Measurements from ENCODE around the gene GRAP.

GRAP gene

DNA sequence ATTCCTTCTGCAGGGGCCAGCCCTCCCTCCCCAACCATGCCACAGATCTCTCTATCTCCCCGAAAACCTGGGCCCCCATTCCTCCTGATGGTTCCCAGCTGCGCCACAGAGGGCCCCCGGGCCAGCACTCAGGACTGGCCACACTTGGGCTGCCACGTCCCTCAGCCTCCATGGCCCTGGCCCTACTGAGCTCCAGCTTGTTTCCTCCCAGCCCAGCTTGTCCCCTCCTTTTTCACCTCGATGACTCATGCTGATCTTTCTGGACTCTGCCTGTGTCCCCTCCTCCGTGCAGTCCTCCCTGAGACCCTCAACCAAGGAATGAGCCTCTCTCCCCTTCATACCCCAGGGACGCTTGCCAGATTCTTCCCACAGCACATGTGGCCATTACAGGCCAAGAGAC is 31.3 kb downstream of the GRAP start:
- TF ChIP-seq, protein P1, sequence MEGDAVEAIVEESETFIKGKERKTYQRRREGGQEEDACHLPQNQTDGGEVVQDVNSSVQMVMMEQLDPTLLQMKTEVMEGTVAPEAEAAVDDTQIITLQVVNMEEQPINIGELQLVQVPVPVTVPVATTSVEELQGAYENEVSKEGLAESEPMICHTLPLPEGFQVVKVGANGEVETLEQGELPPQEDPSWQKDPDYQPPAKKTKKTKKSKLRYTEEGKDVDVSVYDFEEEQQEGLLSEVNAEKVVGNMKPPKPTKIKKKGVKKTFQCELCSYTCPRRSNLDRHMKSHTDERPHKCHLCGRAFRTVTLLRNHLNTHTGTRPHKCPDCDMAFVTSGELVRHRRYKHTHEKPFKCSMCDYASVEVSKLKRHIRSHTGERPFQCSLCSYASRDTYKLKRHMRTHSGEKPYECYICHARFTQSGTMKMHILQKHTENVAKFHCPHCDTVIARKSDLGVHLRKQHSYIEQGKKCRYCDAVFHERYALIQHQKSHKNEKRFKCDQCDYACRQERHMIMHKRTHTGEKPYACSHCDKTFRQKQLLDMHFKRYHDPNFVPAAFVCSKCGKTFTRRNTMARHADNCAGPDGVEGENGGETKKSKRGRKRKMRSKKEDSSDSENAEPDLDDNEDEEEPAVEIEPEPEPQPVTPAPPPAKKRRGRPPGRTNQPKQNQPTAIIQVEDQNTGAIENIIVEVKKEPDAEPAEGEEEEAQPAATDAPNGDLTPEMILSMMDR (IDR thresholded peaks at IDR 0.05; ENCODE audit: low read depth, low read length, missing control alignments), result no peak
- DNase-seq (ENCODE audit: low read depth), result no peak
- no peak overlapping the region for H3K4me3 ChIP-seq (ENCODE audit: low read depth, low read length)

DNA sequence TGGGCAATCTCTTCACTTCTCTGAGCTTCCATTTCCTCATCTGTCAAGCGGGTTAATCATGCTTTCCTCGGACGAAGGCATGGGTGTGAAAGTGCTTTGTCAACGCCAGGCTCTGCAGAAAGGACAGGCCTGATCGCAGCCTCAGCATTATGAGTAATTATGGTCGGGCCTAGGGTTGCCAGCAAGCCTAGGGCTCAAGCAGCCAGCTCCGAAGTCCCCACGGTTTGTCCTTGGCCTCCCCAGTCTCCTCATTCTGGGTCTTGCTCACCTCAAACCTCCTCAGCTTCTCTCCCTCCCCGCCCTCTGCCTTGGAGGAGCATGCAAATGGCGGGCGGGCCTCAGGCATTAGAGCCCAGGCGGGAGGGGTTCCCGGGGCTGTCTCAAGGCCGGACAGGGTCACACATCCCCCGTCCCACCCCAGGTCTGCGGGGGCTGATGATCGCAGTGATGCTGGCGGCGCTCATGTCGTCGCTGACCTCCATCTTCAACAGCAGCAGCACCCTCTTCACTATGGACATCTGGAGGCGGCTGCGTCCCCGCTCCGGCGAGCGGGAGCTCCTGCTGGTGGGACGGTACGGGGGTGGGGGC is 32.0 kb downstream of the GRAP start:
- no peak for DNase-seq (ENCODE audit: low read depth)
- no peak overlapping the region for H3K4me3 ChIP-seq (ENCODE audit: low read depth, low read length)
- TF ChIP-seq, protein P1 (IDR thresholded peaks at IDR 0.05; ENCODE audit: low read depth, low read length, missing control alignments), result no peak

DNA sequence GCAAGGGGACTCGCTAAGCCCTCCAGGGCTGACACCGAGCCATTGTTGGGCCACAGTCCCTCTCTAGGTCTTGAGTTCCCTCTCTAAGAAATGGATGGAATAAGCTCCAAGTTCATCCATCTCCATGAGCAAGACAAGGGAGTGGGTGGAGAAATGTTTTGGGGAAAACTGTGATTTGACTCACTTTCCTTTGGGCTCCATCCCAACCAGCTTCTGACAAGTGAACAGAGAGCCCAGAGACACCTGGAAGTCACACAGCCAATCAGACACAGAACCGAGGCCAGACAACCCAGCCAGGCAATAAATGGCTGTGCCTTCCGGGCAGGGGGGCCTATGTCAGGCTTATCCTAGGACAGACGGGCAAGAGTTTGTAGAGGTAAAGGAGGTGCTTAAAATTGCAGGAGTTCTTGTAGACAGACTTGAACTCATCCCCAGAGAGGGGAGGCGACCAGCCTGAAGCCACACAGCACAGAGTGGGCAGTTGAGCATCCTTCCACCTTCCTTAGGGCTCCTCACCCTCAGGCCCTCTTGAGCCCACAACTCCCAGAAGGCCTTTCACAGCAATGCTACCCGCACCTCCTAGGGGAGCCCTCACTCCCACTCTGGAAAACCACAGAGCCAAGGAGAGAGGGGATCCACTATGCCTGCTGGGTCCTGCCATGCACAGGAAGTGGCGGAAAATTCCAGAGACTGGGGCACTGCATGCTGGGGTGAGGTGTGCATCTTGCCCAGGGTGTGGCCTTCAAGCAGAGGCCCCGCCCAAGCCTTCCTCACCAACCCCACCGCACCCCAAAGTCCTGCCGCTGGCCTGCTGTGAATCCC is 32.7 kb downstream of the GRAP start:
- DNase-seq (ENCODE audit: low read depth), result no peak
- TF ChIP-seq, protein P1 (IDR thresholded peaks at IDR 0.05; ENCODE audit: low read depth, low read length, missing control alignments), result no peak
- H3K4me3 ChIP-seq (ENCODE audit: low read depth, low read length), result no peak overlapping the region

DNA sequence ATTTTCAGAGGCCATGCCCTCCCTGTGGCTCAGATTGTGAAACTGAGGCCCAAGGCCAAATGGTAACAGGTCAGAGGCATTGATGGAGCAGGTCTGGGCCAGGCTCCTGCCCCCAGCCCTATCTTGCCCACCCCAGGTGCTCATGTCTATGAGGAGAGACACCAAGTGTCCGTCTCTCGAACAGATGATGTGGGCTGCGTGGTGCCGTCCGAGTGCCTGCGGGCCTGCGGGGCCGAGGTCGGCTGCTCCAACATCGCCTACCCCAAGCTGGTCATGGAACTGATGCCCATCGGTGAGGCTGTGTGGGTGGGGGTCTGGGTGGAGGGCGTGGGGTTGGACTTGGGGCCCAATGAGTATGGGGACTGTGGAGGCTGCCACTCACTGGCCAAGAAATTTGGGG is 33.5 kb downstream of the GRAP start:
- no peak for DNase-seq (ENCODE audit: low read depth)
- H3K4me3 ChIP-seq (ENCODE audit: low read depth, low read length), result no peak overlapping the region
- TF ChIP-seq, protein P1 (IDR thresholded peaks at IDR 0.05; ENCODE audit: low read depth, low read length, missing control alignments), result no peak

DNA sequence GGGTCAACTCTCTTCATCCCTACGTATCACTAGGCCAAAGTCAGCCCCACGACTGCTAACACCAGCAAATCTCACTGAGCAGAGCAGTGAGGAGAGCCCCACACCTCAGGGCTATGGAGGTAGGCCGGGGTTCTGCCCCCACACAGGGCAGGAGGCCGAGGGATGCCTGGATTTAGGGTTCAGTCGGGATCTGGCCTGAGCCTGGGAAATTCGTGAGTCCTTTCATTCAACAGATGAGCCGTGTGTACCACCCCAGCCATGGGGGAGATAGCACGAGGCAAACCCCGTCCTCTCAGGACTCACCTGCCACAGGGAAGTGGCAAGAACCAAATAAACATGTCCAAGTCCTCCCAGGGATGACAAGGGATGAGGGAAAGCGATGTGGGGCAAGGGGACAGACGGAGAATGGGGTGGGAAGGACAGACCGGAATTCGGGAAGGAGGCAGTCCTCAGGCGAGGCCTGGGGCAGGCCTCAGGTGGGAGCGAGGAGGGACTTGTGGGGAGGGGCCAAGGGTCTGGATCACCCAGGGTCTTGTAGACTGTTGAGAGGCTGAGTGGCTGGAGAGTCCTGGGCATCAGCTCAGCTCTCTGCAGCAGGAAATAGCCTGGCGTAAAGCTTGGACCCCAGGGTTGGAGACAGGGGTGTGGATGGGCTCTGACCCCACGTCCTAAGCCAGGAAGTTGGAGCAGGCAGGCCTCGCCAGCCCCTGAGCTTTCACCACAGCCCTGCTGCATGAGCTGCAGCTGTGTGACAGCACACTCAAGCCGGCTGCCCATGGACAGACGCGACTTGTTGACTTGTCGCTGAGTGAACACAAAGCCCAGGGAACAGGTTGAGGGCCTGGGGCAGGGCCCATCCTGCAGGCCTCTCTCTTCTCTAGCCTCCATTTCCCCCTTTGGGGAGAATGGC is 34.3 kb downstream of the GRAP start:
- H3K4me3 ChIP-seq (ENCODE audit: low read depth, low read length), result no peak overlapping the region
- TF ChIP-seq, protein P1 (IDR thresholded peaks at IDR 0.05; ENCODE audit: low read depth, low read length, missing control alignments), result no peak
- no peak for DNase-seq (ENCODE audit: low read depth)

DNA sequence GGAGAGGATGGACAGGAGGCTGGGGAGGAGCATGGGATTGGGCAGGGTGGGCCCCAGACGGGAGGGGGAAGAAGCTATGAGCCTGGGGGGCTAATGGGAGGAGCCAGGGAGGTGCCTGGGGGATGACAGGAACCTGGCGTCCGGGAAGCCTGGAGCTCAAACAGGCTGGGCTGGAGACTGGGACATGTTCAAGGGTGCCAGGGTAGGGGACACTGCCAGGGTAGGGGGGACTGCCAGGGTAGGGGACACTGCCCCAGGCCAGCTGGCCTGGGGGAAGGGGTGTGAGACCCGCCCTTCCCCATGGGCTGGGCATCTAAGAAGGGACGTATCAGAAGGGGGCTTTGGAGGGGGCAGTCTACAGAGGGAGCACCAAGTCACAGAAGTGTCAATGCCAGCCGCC is 35.2 kb downstream of the GRAP start:
- DNase-seq (ENCODE audit: low read depth), result no peak
- no peak overlapping the region for H3K4me3 ChIP-seq (ENCODE audit: low read depth, low read length)
- TF ChIP-seq, protein P1 (IDR thresholded peaks at IDR 0.05; ENCODE audit: low read depth, low read length, missing control alignments), result no peak
